Keratinocyte (primary cell): ENCODE results near the gene HMCES. TPM values are rescaled to one million over a fixed set of nuclear protein-coding genes. Genes with fewer than 3 reads are reported as not detected.

ENCODE experiments used
- DNase-seq: peaks from one replicate; pipeline ENCODE4 v3.0.0-alpha.2; 2011; ENCODE audit warnings: low read depth, missing footprints, low spot score
- FAIRE-seq: peaks from 2 replicates; lab custom pipeline; 2011; peaks lifted over from hg19 to GRCh38; lab: Jason Lieb, UNC
- H2AFZ ChIP-seq: 2 replicates; pipeline ENCODE4 v1.6.0; 2012; ENCODE audit warnings: low read length, control low read depth, inconsistent platforms; ENCODE audit not compliant: control insufficient read depth
- H3K27ac ChIP-seq: 2 replicates; pipeline ENCODE4 v1.5.1; 2011; ENCODE audit warnings: low read length; ENCODE audit not compliant: control insufficient read depth, insufficient read depth
- H3K27me3 ChIP-seq: 3 replicates; pipeline ENCODE4 v1.6.0; 2011; ENCODE audit warnings: low read length; ENCODE audit not compliant: control insufficient read depth, insufficient read depth; ENCODE audit errors: extremely low read depth
- H3K36me3 ChIP-seq, 2 experiments: 2 replicates in 1 of 2; 3 replicates in 1 of 2; pipeline ENCODE4 v1.5.1; 2011; ENCODE audit warnings: low read length in 2 of 2, mild to moderate bottlenecking in 1 of 2; ENCODE audit not compliant: control insufficient read depth in 2 of 2, insufficient read depth in 2 of 2; ENCODE audit errors: extremely low read depth in 1 of 2
- H3K4me1 ChIP-seq: 3 replicates; pipeline ENCODE4 v1.5.1; 2011; ENCODE audit warnings: low read length; ENCODE audit not compliant: control insufficient read depth, insufficient read depth; ENCODE audit errors: extremely low read depth
- H3K4me2 ChIP-seq: 3 replicates; pipeline ENCODE4 v1.6.0; 2011; ENCODE audit warnings: low read depth, low read length; ENCODE audit not compliant: control insufficient read depth, insufficient read depth; ENCODE audit errors: extremely low read depth
- H3K4me3 ChIP-seq, 3 experiments: fragments of 200-600 bp in 1 of 3; sonication (generic) in 1 of 3; 2 replicates in 2 of 3; 3 replicates in 1 of 3; pipeline ENCODE4 v1.5.1; 2011 to 2016; ENCODE audit warnings: low read length in 3 of 3, mild to moderate bottlenecking in 3 of 3, control low read depth in 2 of 3, inconsistent platforms in 1 of 3, low read depth in 1 of 3, mixed read lengths in 1 of 3, mixed run types in 1 of 3, moderate library complexity in 1 of 3; ENCODE audit not compliant: control insufficient read depth in 2 of 3, insufficient read depth in 2 of 3; ENCODE audit errors: extremely low read depth in 1 of 3
- H3K79me2 ChIP-seq: 2 replicates; pipeline ENCODE4 v1.6.0; 2012; ENCODE audit warnings: low read length; ENCODE audit not compliant: control insufficient read depth, insufficient read depth
- H3K9ac ChIP-seq: 3 replicates; pipeline ENCODE4 v1.6.0; 2011; ENCODE audit warnings: low read length; ENCODE audit not compliant: control insufficient read depth, insufficient read depth; ENCODE audit errors: extremely low read depth
- H3K9me1 ChIP-seq: 3 replicates; pipeline ENCODE4 v1.6.0; 2011; ENCODE audit warnings: low read length; ENCODE audit not compliant: control insufficient read depth, insufficient read depth; ENCODE audit errors: extremely low read depth
- H3K9me3 ChIP-seq: 2 replicates; pipeline ENCODE4 v1.5.1; 2012; ENCODE audit warnings: low read depth, low read length; ENCODE audit not compliant: control insufficient read depth
- H4K20me1 ChIP-seq: 3 replicates; pipeline ENCODE4 v1.6.0; 2011; ENCODE audit warnings: low read length; ENCODE audit not compliant: control insufficient read depth, insufficient read depth; ENCODE audit errors: extremely low read depth
- CTCF ChIP-seq, 3 experiments: IDR thresholded peaks in 1 of 3; conservative IDR thresholded peaks in 1 of 3; optimal IDR thresholded peaks in 1 of 3; 2 replicates in 2 of 3; 3 replicates in 1 of 3; pipeline versions ENCODE3 to v1.5.1; 2011; ENCODE audit warnings: low read length in 3 of 3, mild to moderate bottlenecking in 3 of 3, moderate library complexity in 2 of 3, control low read depth in 1 of 3, inconsistent platforms in 1 of 3; ENCODE audit not compliant: insufficient read depth in 2 of 3; ENCODE audit errors: extremely low read depth in 1 of 3
- EZH2 ChIP-seq: IDR thresholded peaks from one replicate; pipeline ENCODE4 v1.6.1; 2012; ENCODE audit warnings: inconsistent platforms, mild to moderate bottlenecking, low read length, moderate library complexity
- dilution Hi-C: fragments of 300-500 bp; cut with MboI; formaldehyde crosslinking; loops from one replicate; pipeline ENCODE4 v1.7.0; 2020; ENCODE audit warnings: low sequenced_read_pairs; ENCODE audit not compliant: extremely low pct_ligation_motif_present
- polyA plus RNA-seq, 5 experiments: library from polyadenylated mRNA; depleted of rRNA in 3 of 5; stranded (reverse) in 3 of 5; stranded (forward) in 1 of 5; unstranded in 1 of 5; fragments of >200 nt; gene quantifications; 1 replicate in 1 of 5; 2 replicates in 3 of 5; 3 replicates in 1 of 5; pipeline versions ENCODE4 v1.2.1 to v1.2.3, GENCODE V29; 2011 to 2012; ENCODE audit warnings: missing spikeins in 2 of 5, low read depth in 1 of 5, low replicate concordance in 1 of 5

The HMCES gene
- polyA plus RNA-seq, 1 donor (not counting 4 experiments of a cell fraction or from before 2014, with no cell fraction given) = 54.6 TPM

- FAIRE-seq (no peak), DNase-seq (no peak)
- Histone ChIP-seq H3K9me3 (no peaks in the 10 kb centered on the region), H4K20me1 (no peaks in the 10 kb centered on the region), H2AFZ (no peak overlapping the region), H3K4me2 (no peak overlapping the region), H3K9ac (no peak overlapping the region), H3K9me1 (no peaks in the 10 kb centered on the region), H3K27ac (no peak overlapping the region), H3K4me3 (no peak overlapping the region), H3K4me1 (peaks cover 6% of the 10 kb centered on the region), H3K79me2 (peaks cover 2% of the 10 kb centered on the region), H3K27me3 (no peaks in the 10 kb centered on the region), H3K36me3 (peaks cover 9 to 10% of the 10 kb centered on the region in 2 experiments)
- dilution Hi-C loops = no loop called here
- TF ChIP-seq EZH2 (no peak), CTCF (optimal IDR thresholded peaks at IDR 0.05 in 1 of 3, IDR thresholded peaks at IDR 0.05 in 1 of 3, conservative IDR thresholded peaks at IDR 0.05 in 1 of 3; ENCODE audit: extremely low read depth in 1 of 3, insufficient read depth in 2 of 3, low read length in 3 of 3) (no peak)
Measured at GRCh38 chr3:129291236-129291886, 12.7 kb downstream of the HMCES start.

- Histone ChIP-seq H4K20me1 (no peaks in the 10 kb centered on the region), H3K27ac (no peak overlapping the region), H3K27me3 (no peaks in the 10 kb centered on the region), H3K4me3 (no peak overlapping the region), H3K4me1 (no peaks in the 10 kb centered on the region), H3K9me3 (no peaks in the 10 kb centered on the region), H3K36me3 (peaks cover 19 to 21% of the 10 kb centered on the region in 2 experiments), H3K4me2 (no peak overlapping the region), H3K9me1 (no peaks in the 10 kb centered on the region), H3K79me2 (no peaks in the 10 kb centered on the region), H2AFZ (no peak overlapping the region), H3K9ac (no peak overlapping the region)
- DNase-seq (no peak), FAIRE-seq (no peak)
- dilution Hi-C loops = no loop called here
- TF ChIP-seq CTCF (optimal IDR thresholded peaks at IDR 0.05 in 1 of 3, IDR thresholded peaks at IDR 0.05 in 1 of 3, conservative IDR thresholded peaks at IDR 0.05 in 1 of 3; ENCODE audit: extremely low read depth in 1 of 3, insufficient read depth in 2 of 3, low read length in 3 of 3) = no peak
- no peak for TF ChIP-seq EZH2
Measured at GRCh38 chr3:129295286-129295685, 16.6 kb downstream of the HMCES start.
